ENCODE data around the gene KRTDAP. TPM values are rescaled to one million over a fixed set of nuclear protein-coding genes. Genes with fewer than 3 reads are reported as not detected.
"Not testable (repeated sequence)": the region's sequence is repeated elsewhere in the genome, so short reads cannot be mapped to it uniquely, and the experiment has no call there.

KRTDAP gene
- total RNA-seq, 1 donor from 2014 or later: not detected

- FAIRE-seq (no peak), DNase-seq (ENCODE audit: low read depth) (no peak)
- no peak for TF ChIP-seq EZH2 (IDR thresholded peaks at IDR 0.05; ENCODE audit: insufficient read depth, low read length)
- TF ChIP-seq, protein P1, sequence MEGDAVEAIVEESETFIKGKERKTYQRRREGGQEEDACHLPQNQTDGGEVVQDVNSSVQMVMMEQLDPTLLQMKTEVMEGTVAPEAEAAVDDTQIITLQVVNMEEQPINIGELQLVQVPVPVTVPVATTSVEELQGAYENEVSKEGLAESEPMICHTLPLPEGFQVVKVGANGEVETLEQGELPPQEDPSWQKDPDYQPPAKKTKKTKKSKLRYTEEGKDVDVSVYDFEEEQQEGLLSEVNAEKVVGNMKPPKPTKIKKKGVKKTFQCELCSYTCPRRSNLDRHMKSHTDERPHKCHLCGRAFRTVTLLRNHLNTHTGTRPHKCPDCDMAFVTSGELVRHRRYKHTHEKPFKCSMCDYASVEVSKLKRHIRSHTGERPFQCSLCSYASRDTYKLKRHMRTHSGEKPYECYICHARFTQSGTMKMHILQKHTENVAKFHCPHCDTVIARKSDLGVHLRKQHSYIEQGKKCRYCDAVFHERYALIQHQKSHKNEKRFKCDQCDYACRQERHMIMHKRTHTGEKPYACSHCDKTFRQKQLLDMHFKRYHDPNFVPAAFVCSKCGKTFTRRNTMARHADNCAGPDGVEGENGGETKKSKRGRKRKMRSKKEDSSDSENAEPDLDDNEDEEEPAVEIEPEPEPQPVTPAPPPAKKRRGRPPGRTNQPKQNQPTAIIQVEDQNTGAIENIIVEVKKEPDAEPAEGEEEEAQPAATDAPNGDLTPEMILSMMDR (IDR thresholded peaks at IDR 0.05; ENCODE audit: insufficient read depth, low read depth, low read length): no peak
- H3K9me3 ChIP-seq (ENCODE audit: insufficient read depth, low read depth, low read length): no peaks in the 10 kb centered on the region
- no peaks in the 10 kb centered on the region for H3K79me2 ChIP-seq (ENCODE audit: insufficient read depth, low read length)
- no peak overlapping the region for H3K4me3 Mint-ChIP-seq (ENCODE audit: unreplicated experiment)
- no peaks in the 10 kb centered on the region for H3K36me3 Mint-ChIP-seq (ENCODE audit: low read depth, unreplicated experiment)
- H3K27ac ChIP-seq (ENCODE audit: low read depth, low read length): no peak overlapping the region
- peaks cover 12% of the 10 kb centered on the region for H3K4me1 Mint-ChIP-seq (ENCODE audit: low read depth, unreplicated experiment)
- H3K36me3 ChIP-seq (ENCODE audit: insufficient read depth, low read length): no peaks in the 10 kb centered on the region
- H4K20me1 ChIP-seq (ENCODE audit: insufficient read depth, low read length): no peaks in the 10 kb centered on the region
- H3K9ac ChIP-seq (ENCODE audit: low read length): no peak overlapping the region
- no peak overlapping the region for H3K4me2 ChIP-seq (ENCODE audit: low read length)
- H3K27ac Mint-ChIP-seq (ENCODE audit: unreplicated experiment): no peak overlapping the region
- H3K27me3 ChIP-seq (ENCODE audit: insufficient read depth, low read length): no peaks in the 10 kb centered on the region
- H3K4me1 ChIP-seq (ENCODE audit: insufficient read depth, low read length): no peaks in the 10 kb centered on the region
- no peak overlapping the region for H3K4me3 ChIP-seq (ENCODE audit: insufficient read depth, low read depth, low read length)
- H2AFZ ChIP-seq (ENCODE audit: low read depth, low read length): no peak overlapping the region
- peaks cover 35% of the 10 kb centered on the region for H3K27me3 Mint-ChIP-seq (ENCODE audit: low read depth, unreplicated experiment)
- no peaks in the 10 kb centered on the region for H3K9me3 Mint-ChIP-seq (ENCODE audit: unreplicated experiment)
Measured at GRCh38 chr19:35462476-35462953, 27.7 kb downstream of the KRTDAP start.

DNA sequence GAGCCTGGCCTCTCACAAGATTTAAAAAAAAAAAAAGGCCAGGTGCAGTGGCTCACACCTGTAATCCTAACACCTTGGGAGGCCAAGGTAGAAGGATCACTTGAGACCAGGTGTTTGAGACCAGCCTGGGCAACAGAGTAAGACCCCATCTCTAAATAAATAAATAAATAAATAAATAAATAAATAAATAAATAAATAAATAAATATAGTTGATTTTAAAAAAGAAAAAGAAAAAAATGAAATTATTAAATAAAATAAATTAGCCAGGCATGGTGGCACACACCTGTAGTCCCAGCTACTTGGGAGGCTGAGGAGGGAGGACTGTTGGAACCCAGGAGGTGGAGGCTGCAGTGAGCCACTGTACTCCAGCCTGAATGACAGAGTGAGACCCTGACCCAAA is 28.5 kb downstream of the KRTDAP start:
- not testable (repeated sequence) for H3K4me3 Mint-ChIP-seq (ENCODE audit: unreplicated experiment); DNase-seq (ENCODE audit: low read depth); H3K4me1 ChIP-seq (ENCODE audit: insufficient read depth, low read length); H3K27ac Mint-ChIP-seq (ENCODE audit: unreplicated experiment); H3K27ac ChIP-seq (ENCODE audit: low read depth, low read length); H3K4me3 ChIP-seq (ENCODE audit: insufficient read depth, low read depth, low read length); H3K79me2 ChIP-seq (ENCODE audit: insufficient read depth, low read length); H3K36me3 Mint-ChIP-seq (ENCODE audit: low read depth, unreplicated experiment); H3K27me3 ChIP-seq (ENCODE audit: insufficient read depth, low read length); H3K9me3 ChIP-seq (ENCODE audit: insufficient read depth, low read depth, low read length); H2AFZ ChIP-seq (ENCODE audit: low read depth, low read length); FAIRE-seq; H3K9me3 Mint-ChIP-seq (ENCODE audit: unreplicated experiment); H3K9ac ChIP-seq (ENCODE audit: low read length); H3K36me3 ChIP-seq (ENCODE audit: insufficient read depth, low read length); H3K4me2 ChIP-seq (ENCODE audit: low read length); H4K20me1 ChIP-seq (ENCODE audit: insufficient read depth, low read length)
- Mint-ChIP-seq H3K4me1 (ENCODE audit: low read depth, unreplicated experiment) (peaks cover 12% of the 10 kb centered on the region), H3K27me3 (ENCODE audit: low read depth, unreplicated experiment) (peaks cover 39% of the 10 kb centered on the region)

DNA sequence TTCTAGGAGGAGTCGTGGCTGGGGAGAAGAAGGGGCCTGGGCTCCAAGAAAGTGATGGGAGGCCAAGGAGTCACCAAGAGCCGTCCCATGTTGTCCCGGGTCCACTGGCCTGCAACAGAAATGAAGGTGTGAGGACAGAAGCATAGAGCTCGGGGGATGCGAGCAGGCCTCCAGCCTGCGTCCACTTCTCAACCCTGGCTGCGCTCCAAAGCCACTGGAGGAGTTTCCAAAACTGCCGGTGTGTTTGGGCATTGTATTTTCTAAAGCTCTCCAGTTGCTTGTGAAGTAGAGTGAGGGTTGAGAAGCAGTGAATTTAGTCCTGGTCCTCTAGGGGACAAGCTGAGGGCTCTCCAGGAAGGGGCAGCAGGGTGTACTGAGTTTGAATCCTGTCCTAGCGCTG is 29.2 kb downstream of the KRTDAP start:
- TF ChIP-seq EZH2 (IDR thresholded peaks at IDR 0.05; ENCODE audit: insufficient read depth, low read length): no peak
- TF ChIP-seq, protein P1 (IDR thresholded peaks at IDR 0.05; ENCODE audit: insufficient read depth, low read depth, low read length): no peak
- H3K9me3 Mint-ChIP-seq (ENCODE audit: unreplicated experiment): no peaks in the 10 kb centered on the region
- peaks cover 3% of the 10 kb centered on the region for H3K36me3 Mint-ChIP-seq (ENCODE audit: low read depth, unreplicated experiment)
- DNase-seq (ENCODE audit: low read depth) (no peak), FAIRE-seq (no peak)
- H3K27ac Mint-ChIP-seq (ENCODE audit: unreplicated experiment): no peak overlapping the region
- no peaks in the 10 kb centered on the region for H3K9me3 ChIP-seq (ENCODE audit: insufficient read depth, low read depth, low read length)
- no peak overlapping the region for H3K4me3 Mint-ChIP-seq (ENCODE audit: unreplicated experiment)
- peaks cover 34% of the 10 kb centered on the region for H3K27me3 Mint-ChIP-seq (ENCODE audit: low read depth, unreplicated experiment)
- no peak overlapping the region for H3K4me2 ChIP-seq (ENCODE audit: low read length)
- H4K20me1 ChIP-seq (ENCODE audit: insufficient read depth, low read length): no peaks in the 10 kb centered on the region
- H3K27ac ChIP-seq (ENCODE audit: low read depth, low read length): no peak overlapping the region
- H3K4me1 Mint-ChIP-seq (ENCODE audit: low read depth, unreplicated experiment): peaks cover 12% of the 10 kb centered on the region
- no peak overlapping the region for H3K4me3 ChIP-seq (ENCODE audit: insufficient read depth, low read depth, low read length)
- H3K9ac ChIP-seq (ENCODE audit: low read length): no peak overlapping the region
- no peak overlapping the region for H2AFZ ChIP-seq (ENCODE audit: low read depth, low read length)
- H3K79me2 ChIP-seq (ENCODE audit: insufficient read depth, low read length): no peaks in the 10 kb centered on the region
- H3K27me3 ChIP-seq (ENCODE audit: insufficient read depth, low read length): no peaks in the 10 kb centered on the region
- H3K36me3 ChIP-seq (ENCODE audit: insufficient read depth, low read length): no peaks in the 10 kb centered on the region
- no peaks in the 10 kb centered on the region for H3K4me1 ChIP-seq (ENCODE audit: insufficient read depth, low read length)

Data from astrocyte (in vitro differentiated cells and primary cell).